Spleen (tissue), 7 donors: Measurements from ENCODE around the gene MMS22L.

Experiments
- CTCF ChIP-seq, 11 experiments: fragments of 200-600 bp in 7 of 11; fragments of 450-650 bp in 4 of 11; sonication (generic) in 4 of 11; IDR thresholded peaks in 8 of 11; conservative IDR thresholded peaks in 3 of 11; 1 replicate in 7 of 11; 2 replicates in 4 of 11; pipeline versions ENCODE4 v1.4.0 to v1.8.0; 2016 to 2021; ENCODE audit warnings: antibody characterized with exemption in 11 of 11, inconsistent platforms in 4 of 11, mild to moderate bottlenecking in 1 of 11
- POLR2A ChIP-seq, 3 donors: fragments of 450-650 bp; IDR thresholded peaks; one replicate each; pipeline ENCODE4 v1.5.1; 2017; ENCODE audit warnings: antibody characterized with exemption in 3 of 3, mild to moderate bottlenecking in 1 of 3
- POLR2AphosphoS5 ChIP-seq, 3 donors: sonication (generic); formaldehyde crosslinking; IDR thresholded peaks; one replicate each; pipeline ENCODE4 v1.5.1; 2017; ENCODE audit warnings: antibody characterized with exemption in 3 of 3
- donor health status: DM: no; HTN: no; CAD: no; lungs with moderate emphysema.
- donor health status: DM: no; HTN: no; CAD: no.
- donor health status: DM: no; HTN: no; CAD: no.

- TF ChIP-seq CTCF (IDR thresholded peaks at IDR 0.05 in 8 of 11, conservative IDR thresholded peaks at IDR 0.05 in 3 of 11) (no peak), POLR2A (IDR thresholded peaks at IDR 0.05) (no peak), POLR2AphosphoS5 (IDR thresholded peaks at IDR 0.05) (no peak)
Measured at GRCh38 chr6:97231911-97232310, 51.1 kb downstream of the MMS22L start.
